GM12864 (cell line): Measurements from ENCODE around the gene PER1.

Experiments used
- DNase-seq: peaks from one replicate; pipeline ENCODE4 v3.0.0-alpha.2; 2011; ENCODE audit warnings: low read depth
- H3K4me3 ChIP-seq: 2 replicates; pipeline ENCODE4 v1.5.1; 2011; ENCODE audit warnings: mild to moderate bottlenecking, low read depth, low read length, control low read depth
- CTCF ChIP-seq: IDR thresholded peaks from 2 replicates; pipeline ENCODE4 v1.5.1; 2011; ENCODE audit warnings: low read depth, mild to moderate bottlenecking, moderate library complexity, low read length, control low read depth, inconsistent platforms; ENCODE audit errors: missing control alignments

PER1 gene

DNA sequence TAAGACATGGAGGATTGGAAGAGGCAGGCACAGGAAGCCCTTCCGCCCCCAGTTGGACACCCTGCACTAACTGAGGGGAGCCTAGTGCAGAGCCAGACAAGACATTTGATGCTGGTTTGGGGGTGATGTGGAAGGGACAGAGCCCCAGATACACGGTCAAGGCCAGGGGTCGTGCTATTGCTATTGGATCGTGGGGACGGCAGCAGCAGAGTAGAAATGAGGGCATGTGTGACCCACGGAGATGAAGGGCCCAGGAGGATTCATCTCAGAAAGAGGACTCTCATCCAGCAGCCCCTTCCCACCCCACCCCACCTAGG, 12.6 kb upstream of the PER1 start:
- no peak for DNase-seq
- no peak overlapping the region for H3K4me3 ChIP-seq
- TF ChIP-seq CTCF, result no peak

GRCh38 chr17:8163978-8164814, 12.0 kb upstream of the PER1 start:
- H3K4me3 ChIP-seq, result no peak overlapping the region
- DNase-seq, result no peak

DNA sequence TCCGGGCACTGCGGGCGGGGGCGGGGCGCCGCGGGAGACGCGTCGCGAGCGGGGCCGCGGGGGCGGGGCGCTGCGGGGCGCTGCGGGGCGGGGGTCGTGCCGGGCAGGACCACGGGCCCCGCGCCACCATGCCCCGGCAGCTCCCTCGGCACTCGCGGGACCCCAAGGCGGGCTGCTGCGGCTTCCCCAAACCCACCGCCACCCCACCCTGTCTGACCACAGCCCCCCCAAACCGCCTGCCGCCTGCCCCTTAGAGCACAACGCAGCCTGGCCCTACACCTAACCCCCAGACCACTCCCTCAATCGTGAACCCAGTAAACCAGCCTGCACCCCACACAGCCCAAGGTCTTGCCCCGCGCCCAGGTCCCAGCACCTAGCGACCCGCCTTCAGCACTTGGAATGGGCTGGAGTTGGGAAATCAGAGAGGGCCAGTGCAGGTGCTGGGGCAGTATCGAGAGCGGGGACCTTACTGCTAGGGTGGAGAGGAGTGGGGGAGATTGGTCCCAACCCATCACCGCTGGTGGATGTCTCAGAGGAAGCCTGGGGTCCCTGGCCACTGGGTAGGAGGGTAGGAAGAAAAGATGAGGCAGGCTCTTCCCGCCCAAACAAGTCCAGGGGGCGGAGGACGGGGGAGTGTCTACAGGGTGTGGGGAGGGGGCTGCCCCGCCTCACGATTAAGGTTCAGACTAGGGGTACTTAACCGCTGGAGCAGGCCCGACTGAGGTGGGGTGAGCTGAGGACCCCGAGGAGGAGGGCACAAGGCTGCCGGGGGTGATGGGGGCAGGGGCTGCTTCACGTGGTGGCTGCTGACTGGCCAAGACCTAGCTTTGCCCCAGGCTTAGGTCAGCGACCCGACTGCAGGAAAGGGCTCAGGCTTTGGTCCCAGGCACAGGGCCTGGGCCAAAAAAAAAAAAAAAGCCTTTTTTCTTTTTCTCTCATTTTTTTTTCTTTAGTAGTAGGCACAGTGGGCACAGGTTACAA, 11.1 kb upstream of the PER1 start:
- no peak for DNase-seq
- peak overlapping the region; percentile 97 for H3K4me3 ChIP-seq
- no peak for TF ChIP-seq CTCF

More at GRCh38 chr17:8163978-8164814, 12.0 kb upstream of the PER1 start:
- TF ChIP-seq CTCF, result no peak

- no peak for DNase-seq
- no peak for TF ChIP-seq CTCF
- peak within 1 kb of the TSS; percentile 97 for H3K4me3 ChIP-seq
These were observed 10.2 kb upstream of the PER1 start, which contains the start of gene VAMP2 for GRCh38 chr17:8162233-8162996. Gene VAMP2, minus strand, starts transcription at chr17:8162948. Its CDS starts 69 bp downstream, at chr17:8162879.

- no peak for DNase-seq
- H3K4me3 ChIP-seq, result peak overlapping the region; percentile 97
- no peak for TF ChIP-seq CTCF
These were observed 9.4 kb upstream of the PER1 start for GRCh38 chr17:8161289-8162232.
